ENCODE measurements around the gene KAZN.

DNA sequence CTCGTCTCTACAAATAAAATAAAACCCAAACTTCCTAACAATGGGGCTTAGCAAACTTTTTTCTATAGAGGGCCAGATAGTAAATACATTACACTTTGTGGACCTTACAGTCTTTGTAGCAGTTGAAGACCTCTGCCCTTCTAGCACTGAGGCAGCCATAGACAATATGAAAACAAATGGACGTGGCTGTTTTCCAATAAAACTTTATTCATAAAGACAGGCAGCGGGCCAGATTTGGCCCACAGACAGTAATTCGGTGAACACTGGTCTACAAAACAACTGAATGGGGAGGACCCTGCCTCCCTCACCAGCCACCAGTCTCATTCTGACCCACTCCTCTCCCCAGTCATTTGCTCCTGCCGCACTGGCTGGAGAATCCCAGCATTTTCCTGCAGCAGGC is 162.3 kb downstream of the KAZN start:
- TF ChIP-seq, protein P1, sequence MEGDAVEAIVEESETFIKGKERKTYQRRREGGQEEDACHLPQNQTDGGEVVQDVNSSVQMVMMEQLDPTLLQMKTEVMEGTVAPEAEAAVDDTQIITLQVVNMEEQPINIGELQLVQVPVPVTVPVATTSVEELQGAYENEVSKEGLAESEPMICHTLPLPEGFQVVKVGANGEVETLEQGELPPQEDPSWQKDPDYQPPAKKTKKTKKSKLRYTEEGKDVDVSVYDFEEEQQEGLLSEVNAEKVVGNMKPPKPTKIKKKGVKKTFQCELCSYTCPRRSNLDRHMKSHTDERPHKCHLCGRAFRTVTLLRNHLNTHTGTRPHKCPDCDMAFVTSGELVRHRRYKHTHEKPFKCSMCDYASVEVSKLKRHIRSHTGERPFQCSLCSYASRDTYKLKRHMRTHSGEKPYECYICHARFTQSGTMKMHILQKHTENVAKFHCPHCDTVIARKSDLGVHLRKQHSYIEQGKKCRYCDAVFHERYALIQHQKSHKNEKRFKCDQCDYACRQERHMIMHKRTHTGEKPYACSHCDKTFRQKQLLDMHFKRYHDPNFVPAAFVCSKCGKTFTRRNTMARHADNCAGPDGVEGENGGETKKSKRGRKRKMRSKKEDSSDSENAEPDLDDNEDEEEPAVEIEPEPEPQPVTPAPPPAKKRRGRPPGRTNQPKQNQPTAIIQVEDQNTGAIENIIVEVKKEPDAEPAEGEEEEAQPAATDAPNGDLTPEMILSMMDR (IDR thresholded peaks at IDR 0.05; ENCODE audit: insufficient read depth, low read depth, low read length) = no peak
- TF ChIP-seq EZH2 (IDR thresholded peaks at IDR 0.05; ENCODE audit: insufficient read depth, low read length) = no peak
